Mesodermal cell (in vitro differentiated cells): ENCODE results near the gene SSH3.

Source experiments
- H3K27ac ChIP-seq: 2 replicates; pipeline ENCODE4 v1.7.0; 2013; ENCODE audit warnings: mild to moderate bottlenecking, low read depth, low read length, moderate library complexity; ENCODE audit not compliant: severe bottlenecking
- H3K36me3 ChIP-seq: 2 replicates; pipeline ENCODE4 v1.7.1; 2013; ENCODE audit warnings: mild to moderate bottlenecking, low read length, moderate library complexity; ENCODE audit not compliant: control insufficient read depth, insufficient read depth
- H3K4me1 ChIP-seq: one replicate; pipeline ENCODE4 v1.7.1; 2013; ENCODE audit warnings: mild to moderate bottlenecking, low read length; ENCODE audit not compliant: insufficient read depth, control insufficient read depth, poor library complexity, severe bottlenecking
- H3K4me3 ChIP-seq: 2 replicates; pipeline ENCODE4 v1.7.0; 2013; ENCODE audit warnings: low read length, control low read depth, mild to moderate bottlenecking; ENCODE audit not compliant: insufficient read depth, poor library complexity, severe bottlenecking; ENCODE audit errors: extremely low read depth
- H3K9me3 ChIP-seq: 2 replicates; pipeline ENCODE4 v1.7.1; 2013; ENCODE audit warnings: mild to moderate bottlenecking, low read length, moderate library complexity; ENCODE audit not compliant: control insufficient read depth
- WGBS, 2 experiments: methylation state at CpG; one replicate each; pipeline ENCODE4 v1.1.5; 2013; ENCODE audit warnings: missing lambda C conversion rate in 2 of 2; ENCODE audit not compliant: insufficient coverage in 2 of 2; 5-methylcytosine and 5-hydroxymethylcytosine counted together

SSH3 gene

DNA sequence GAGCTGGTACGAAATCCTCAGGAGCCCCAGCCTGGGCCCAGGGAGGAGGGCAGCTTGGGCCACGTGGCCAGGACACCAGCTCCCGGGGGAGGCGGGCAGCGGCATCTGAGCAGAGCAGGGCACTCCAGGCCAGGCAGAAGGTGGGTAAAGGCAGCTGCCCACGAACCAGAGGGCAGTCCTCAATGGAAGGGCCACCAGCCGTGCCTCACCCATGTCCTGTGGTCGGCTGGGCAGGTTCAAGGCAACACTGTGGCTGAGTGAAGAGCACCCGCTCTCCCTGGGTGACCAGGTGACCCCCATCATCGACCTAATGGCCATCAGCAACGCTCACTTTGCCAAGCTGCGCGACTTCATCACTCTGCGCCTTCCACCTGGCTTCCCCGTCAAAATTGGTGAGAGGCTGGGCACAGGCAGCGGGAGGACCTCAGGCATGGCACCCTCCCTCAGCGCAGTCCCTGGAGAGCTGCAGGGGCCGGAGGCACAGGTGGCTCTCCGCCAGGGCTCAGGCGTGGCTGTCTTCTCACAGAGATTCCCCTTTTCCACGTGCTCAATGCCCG lies 2.5 kb upstream of the SSH3 start:
- H3K9me3 ChIP-seq, result peaks cover 4% of the 10 kb centered on the region
- no peak overlapping the region for H3K4me3 ChIP-seq
- no peak overlapping the region for H3K27ac ChIP-seq
- WGBS, 2 experiments, result 94 to 95% methylated on average over 19 to 22 of the region's 22 CpGs
- H3K36me3 ChIP-seq, result peaks cover 58% of the 10 kb centered on the region
- H3K4me1 ChIP-seq, result peaks cover 20% of the 10 kb centered on the region

DNA sequence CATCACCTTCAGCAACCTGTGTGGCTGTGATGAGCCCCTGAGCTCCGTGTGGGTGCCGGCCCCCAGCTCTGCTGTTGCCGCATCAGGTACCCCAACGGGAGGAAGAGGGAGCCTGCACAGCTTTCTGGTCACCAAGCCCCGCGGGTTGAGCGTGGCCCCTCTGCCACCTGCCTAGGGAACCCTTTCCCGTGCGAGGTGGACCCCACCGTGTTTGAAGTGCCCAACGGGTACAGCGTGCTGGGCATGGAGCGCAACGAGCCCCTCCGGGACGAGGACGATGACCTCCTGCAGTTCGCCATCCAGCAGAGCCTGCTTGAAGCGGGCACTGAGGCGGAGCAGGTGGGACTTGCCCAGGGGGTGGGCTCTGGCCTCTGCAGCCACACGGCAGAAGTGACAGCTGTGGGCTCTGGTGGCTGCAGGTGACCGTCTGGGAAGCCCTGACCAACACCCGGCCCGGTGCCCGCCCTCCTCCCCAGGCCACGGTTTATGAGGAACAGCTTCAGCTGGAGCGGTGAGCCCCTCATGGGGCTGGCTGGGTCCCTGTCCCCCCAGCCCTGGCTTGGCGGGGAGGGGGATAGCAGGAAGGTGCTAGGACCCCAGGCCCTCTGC lies 1.9 kb upstream of the SSH3 start:
- Histone ChIP-seq H3K9me3 (no peaks in the 10 kb centered on the region), H3K36me3 (peaks cover 52% of the 10 kb centered on the region), H3K27ac (no peak overlapping the region), H3K4me1 (peaks cover 20% of the 10 kb centered on the region), H3K4me3 (no peak overlapping the region)
- 92 to 93% methylated on average over 26 to 27 of the region's 28 CpGs for WGBS, 2 experiments

DNA sequence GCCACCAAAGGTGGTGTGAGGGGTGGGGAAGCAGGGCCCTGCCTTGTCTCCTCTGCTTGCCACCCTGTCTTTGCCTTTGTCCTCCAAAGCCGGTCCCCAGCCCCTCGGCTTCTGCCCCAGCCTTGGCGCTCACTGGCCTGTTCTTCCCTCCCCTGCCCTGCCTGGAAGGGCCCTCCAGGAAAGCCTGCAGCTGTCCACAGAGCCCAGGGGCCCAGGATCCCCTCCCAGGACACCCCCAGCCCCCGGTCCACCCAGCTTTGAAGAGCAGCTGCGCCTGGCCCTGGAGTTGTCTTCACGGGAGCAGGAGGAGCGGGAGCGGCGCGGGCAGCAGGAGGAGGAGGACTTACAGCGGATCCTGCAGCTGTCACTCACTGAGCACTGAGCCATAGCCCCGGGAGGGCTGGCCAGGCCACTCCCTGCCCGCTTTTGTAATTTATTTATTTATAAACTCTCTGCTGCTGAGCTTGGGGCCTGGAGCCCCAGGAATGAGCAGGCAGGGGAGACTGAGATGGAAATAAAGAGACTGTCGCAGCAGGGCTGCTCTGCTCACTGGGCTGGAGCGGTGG lies 1.3 kb upstream of the SSH3 start:
- Histone ChIP-seq H3K4me1 (peaks cover 20% of the 10 kb centered on the region), H3K36me3 (peaks cover 46% of the 10 kb centered on the region), H3K27ac (peak overlapping the region; percentile 16), H3K9me3 (no peaks in the 10 kb centered on the region), H3K4me3 (peak overlapping the region; percentile 60)
- 33 to 36% methylated on average over 10 to 12 of the region's 15 CpGs for WGBS, 2 experiments

DNA sequence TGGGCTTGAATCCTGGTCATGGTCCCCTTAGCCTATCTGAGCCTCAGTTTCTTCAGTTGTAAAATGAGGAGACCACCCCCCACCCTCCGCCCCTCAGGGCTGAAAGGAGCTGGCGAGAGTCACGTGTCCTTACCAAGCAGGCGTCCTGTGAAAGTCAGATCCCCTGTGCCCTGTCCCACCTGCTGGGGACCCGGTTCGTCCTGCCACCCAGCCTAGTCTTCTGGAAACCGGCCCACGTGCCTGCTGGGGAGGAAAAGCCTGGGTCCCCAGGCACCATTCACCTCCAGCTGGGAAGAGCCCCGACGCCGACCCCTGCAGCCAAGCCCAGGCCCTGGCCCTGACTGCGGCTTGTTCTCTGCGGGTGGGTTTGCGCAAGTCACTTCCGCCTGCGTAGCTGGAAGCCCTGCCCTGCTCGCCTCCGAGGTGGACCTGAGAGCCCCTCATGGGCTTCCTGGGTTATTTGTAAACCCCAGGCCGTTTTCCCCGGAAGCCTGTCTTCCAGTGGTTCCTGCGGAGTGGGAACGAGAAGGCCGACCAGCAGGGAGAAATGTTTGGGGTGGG lies 679 bp upstream of the SSH3 start:
- WGBS, 2 experiments, result 21 to 24% methylated on average over 18 to 20 of the region's 23 CpGs
- H3K27ac ChIP-seq, result peak overlapping the region; percentile 23
- H3K4me3 ChIP-seq, result peak overlapping the region; percentile 60
- H3K4me1 ChIP-seq, result peaks cover 20% of the 10 kb centered on the region
- H3K9me3 ChIP-seq, result no peaks in the 10 kb centered on the region
- peaks cover 43% of the 10 kb centered on the region for H3K36me3 ChIP-seq

DNA sequence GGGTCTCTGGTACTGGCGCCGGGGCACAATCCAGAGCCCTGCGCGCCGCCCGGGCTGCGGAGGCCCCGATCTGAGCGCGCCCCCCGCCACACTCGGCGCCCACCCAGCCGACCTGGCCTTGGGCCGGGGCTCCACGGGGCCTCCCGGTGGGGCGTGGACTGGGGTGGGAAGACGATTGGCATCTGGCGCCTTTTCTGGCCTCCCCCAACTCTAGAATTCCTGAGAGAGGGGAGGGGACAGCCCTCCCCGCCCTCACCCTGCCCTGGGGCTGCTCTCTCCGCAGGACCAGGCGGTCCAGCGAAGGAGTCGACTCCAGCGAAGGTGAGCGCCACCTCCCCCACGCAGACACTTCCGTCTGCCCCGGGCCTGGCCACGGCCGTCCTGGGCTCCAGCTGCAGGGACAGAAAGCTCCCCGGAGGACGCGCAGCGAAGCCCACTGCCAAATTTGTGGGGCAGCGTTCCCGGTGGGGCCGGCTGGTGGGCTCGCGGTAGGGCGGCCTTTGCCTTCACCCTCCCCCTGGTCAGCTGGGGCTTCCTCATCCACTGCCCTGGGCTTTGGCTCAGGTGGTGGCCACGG lies 593 bp downstream of the SSH3 start:
- peaks cover 34% of the 10 kb centered on the region for H3K36me3 ChIP-seq
- peaks cover 20% of the 10 kb centered on the region for H3K4me1 ChIP-seq
- H3K4me3 ChIP-seq, result peak overlapping the region; percentile 60
- no peaks in the 10 kb centered on the region for H3K9me3 ChIP-seq
- 5 to 6% methylated on average over 24 to 38 of the region's 43 CpGs for WGBS, 2 experiments
- no peak overlapping the region for H3K27ac ChIP-seq

DNA sequence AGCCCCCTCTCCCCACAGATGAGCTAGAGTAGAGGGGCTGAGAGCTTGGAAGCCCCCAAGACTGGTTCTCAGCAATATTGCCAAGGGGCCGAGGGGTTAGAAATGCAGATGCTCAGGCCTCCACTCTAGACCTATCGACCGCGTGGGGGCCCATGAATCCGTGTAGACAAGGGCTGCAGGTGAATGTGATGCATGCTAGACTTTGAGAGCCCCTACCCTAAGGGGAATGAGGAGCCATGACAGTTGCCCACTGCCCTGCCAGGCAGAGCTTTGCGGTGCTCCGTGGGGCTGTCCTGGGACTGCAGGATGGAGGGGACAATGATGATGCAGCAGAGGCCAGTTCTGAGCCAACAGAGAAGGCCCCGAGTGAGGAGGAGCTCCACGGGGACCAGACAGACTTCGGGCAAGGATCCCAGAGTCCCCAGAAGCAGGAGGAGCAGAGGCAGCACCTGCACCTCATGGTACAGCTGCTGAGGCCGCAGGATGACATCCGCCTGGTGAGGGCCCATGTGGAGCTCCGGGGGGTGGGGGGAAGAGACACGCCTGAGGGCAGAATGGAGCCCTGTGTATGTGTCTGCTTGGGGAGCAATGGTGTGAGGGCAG lies 1.3 kb downstream of the SSH3 start:
- H3K36me3 ChIP-seq, result peaks cover 28% of the 10 kb centered on the region

DNA sequence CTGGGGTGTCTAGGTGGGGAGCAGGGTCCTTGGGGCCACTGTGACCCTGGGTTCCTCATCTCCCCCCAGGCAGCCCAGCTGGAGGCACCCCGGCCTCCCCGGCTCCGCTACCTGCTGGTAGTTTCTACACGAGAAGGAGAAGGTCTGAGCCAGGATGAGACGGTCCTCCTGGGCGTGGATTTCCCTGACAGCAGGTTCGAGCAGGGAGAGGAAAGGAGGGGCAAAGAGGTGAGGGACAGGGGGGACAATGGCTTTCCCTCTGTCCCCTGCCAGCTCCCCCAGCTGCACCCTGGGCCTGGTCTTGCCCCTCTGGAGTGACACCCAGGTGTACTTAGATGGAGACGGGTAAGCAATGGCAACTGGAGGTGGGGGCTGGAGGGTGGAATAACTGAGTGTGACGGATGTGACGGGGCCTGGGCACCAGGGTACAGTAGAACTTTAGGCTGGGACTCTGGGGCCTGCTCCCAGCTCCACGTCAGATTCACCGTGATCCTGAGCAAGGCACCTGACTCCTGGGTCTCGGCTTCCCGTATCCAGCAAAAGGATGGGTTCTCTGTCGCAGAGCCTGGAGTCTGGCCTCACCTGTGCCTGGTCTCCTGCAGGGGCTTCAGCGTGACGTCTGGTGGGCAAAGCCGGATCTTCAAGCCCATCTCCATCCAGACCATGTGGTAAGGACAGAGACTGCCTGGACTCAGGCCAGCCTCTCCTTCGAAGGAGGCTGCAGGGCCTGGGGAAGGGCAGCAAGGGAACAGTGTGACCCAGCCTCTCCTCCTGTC lies 3.6 kb downstream of the SSH3 start:
- Histone ChIP-seq H3K4me1 (peaks cover 14% of the 10 kb centered on the region), H3K27ac (no peak overlapping the region), H3K36me3 (peaks cover 10% of the 10 kb centered on the region), H3K4me3 (no peak overlapping the region), H3K9me3 (no peaks in the 10 kb centered on the region)
- 94 to 95% methylated on average over 18 to 19 of the region's 19 CpGs for WGBS, 2 experiments

More for the DNA sequence above, 1.3 kb downstream of the SSH3 start:
- H3K9me3 ChIP-seq, result no peaks in the 10 kb centered on the region
- H3K27ac ChIP-seq, result no peak overlapping the region
- 85 to 88% methylated on average over 13 to 14 of the region's 14 CpGs for WGBS, 2 experiments
- H3K4me3 ChIP-seq, result peak overlapping the region; percentile 60
- H3K4me1 ChIP-seq, result peaks cover 20% of the 10 kb centered on the region

DNA sequence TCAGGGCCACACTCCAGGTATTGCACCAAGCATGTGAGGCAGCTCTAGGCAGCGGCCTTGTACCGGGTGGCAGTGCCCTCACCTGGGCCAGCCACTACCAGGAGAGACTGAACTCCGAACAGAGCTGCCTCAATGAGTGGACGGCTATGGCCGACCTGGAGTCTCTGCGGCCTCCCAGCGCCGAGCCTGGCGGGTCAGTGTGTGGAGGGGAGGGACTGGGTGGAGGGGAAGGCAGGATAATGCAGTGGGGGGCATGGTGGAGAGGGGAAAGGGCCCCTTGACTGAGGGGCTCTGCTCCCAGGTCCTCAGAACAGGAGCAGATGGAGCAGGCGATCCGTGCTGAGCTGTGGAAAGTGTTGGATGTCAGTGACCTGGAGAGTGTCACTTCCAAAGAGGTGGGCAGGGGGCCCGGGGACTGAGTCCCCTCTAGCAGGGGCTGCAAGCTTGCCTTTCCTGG lies 4.2 kb downstream of the SSH3 start:
- Histone ChIP-seq H3K4me3 (no peak overlapping the region), H3K27ac (no peak overlapping the region), H3K4me1 (peaks cover 8% of the 10 kb centered on the region), H3K36me3 (peaks cover 4% of the 10 kb centered on the region), H3K9me3 (no peaks in the 10 kb centered on the region)
- WGBS, 2 experiments, result 93 to 97% methylated on average over 9 to 12 of the region's 12 CpGs

DNA sequence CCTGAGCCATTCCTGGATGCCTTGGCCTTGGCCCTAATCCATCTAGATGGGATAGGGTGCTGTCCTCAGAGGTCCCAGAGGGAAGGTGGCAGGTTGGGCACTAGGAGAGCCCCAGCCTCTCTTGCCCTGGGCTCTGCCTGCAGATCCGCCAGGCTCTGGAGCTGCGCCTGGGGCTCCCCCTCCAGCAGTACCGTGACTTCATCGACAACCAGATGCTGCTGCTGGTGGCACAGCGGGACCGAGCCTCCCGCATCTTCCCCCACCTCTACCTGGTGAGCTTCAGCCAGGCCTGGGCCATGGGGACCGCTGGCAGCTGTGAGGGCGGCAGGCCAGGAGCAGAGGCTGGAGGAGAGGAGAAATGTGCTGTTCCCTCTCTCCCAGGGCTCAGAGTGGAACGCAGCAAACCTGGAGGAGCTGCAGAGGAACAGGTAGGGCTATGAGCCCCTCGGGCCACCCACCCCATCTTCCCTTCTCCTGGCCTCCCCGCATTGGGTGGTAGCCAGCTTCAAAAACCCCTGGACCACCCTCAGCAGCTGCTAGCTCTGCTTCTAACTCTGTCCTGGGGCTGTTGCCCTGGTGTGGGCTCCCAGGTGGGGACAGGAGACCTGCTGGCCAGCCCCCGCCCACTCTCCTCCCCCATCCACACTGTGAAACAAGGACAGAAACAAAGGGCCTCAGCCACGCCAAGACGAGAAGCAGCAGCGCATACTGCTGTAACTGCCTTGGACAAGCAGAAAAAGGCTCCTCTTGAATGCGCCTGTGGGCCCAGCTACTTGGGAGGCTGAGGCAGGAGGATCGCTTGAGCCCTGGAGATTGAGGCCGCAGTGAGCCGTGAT lies 4.9 kb downstream of the SSH3 start:
- WGBS, 2 experiments, result 89 to 94% methylated on average over 11 to 14 of the region's 20 CpGs
- peaks cover under 1% of the 10 kb centered on the region for H3K4me1 ChIP-seq
- H3K4me3 ChIP-seq, result no peak overlapping the region
- no peaks in the 10 kb centered on the region for H3K9me3 ChIP-seq
- peaks cover 4% of the 10 kb centered on the region for H3K36me3 ChIP-seq
- no peak overlapping the region for H3K27ac ChIP-seq
